ENCODE results near the gene ANTXR2.

GRCh38 chr4:80036306-80036705 is 36.7 kb downstream of the ANTXR2 start:
- TF ChIP-seq CTCF (IDR thresholded peaks at IDR 0.05) (no peak), POLR2AphosphoS5 (IDR thresholded peaks at IDR 0.05; ENCODE audit: insufficient read depth in 1 of 2, low read depth in 1 of 2) (no peak)

All from vagina (tissue), 2 donors.